8988T (cell line): ENCODE data around the gene CYP27B1.
A peak's percentile ranks its signal among the peaks of the same experiment; 100 is the strongest.

Source experiments
- DNase-seq: peaks from one replicate; pipeline ENCODE4 v3.0.0; 2011

CYP27B1 gene

DNA sequence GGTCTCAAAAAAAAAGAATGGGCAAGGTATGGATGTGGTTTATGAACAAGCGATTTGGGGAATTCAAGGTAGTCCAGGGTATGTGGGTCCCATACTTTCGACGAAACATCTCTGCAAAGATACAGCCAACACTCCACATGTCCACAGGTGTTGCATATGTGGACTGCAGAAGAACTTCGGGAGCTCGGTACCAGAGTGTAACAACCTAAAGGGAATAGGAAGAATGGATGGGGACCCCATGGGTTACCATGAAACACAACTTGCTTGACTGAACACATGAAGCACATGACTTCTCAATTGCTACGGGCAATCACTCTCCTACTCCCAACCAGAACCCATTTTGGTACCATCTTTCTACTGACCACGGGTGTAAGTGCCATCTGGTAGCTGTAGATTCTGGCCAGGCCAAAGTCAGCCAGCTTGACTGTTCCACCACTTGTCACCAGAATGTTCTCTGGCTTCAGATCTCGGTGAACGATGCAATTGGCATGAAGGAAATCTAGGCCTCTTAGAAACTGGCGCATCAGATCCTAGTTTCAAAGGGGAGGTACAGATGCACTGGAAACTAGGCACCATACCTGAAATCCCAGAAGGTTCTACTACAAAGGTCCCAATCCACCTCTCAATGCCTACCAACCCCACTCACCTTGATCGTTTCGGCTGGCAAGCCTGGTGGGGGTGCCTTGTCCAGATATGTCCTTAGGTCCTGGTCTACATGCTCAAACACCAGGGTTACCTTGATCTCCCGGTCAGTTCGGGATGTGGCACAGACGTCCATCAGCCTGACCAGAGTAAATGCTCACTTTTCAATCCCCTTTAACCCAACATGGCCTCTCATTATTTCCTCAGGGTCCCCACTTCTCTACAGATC lies 16.1 kb downstream of the CYP27B1 start:
- DNase-seq = no peak

DNA sequence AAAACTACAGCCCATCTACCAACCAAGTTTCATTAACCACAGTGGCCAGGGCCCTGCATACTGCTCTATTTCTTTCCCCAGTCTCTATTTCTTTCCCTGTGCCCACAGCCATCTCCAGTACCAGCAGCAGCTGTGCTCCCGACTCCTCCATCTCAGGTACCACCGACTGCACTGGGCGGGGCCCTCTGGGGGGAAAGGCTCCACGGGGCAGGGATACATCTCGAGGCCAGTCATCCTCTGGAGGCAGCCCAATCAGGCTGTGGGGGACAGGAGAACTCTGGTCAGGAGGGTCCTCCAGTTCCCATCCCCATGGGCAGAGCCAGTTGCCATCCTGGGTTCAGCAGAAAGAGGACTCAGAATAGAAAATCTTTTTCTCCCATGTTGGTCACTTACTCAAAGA lies 17.8 kb downstream of the CYP27B1 start:
- DNase-seq = no peak

DNA sequence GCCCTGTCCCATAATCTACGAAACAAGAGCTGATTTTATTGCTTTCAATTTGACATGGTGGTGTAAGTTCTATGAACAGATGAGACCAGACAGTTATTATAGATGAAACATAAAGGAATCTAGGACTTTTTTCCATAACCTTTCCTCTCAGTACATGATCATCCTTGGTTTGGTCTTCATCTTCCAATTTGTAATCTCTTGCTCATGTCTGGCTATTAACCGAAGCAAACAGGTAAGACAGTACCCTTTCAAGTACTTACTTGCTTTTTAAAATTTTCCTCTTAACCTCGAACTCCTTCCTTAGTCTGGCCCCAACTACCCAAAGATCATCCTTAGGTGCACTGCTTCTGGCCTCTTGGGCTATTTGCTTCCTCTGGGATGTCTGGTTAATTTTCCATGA lies 20.9 kb downstream of the CYP27B1 start:
- no peak for DNase-seq

DNA sequence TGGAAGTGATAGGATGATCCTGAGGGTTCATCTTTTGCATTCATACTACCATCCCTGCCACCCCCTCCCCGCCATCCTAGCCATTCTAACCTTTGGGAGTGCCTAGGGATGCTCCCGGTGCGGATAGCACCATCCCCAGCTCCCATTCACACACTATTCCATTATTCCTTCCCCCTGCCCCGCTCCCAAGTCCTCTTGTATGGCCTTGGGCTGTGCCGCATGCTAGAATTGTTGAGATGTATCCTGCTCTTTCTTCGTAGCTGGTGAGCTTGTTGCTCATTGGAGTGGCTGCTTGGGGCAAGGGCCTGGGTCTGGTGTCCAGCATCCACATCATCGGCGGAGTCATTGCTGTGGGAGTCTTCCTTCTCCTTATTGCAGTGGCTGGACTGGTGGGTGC lies 21.4 kb downstream of the CYP27B1 start:
- DNase-seq = no peak

DNA sequence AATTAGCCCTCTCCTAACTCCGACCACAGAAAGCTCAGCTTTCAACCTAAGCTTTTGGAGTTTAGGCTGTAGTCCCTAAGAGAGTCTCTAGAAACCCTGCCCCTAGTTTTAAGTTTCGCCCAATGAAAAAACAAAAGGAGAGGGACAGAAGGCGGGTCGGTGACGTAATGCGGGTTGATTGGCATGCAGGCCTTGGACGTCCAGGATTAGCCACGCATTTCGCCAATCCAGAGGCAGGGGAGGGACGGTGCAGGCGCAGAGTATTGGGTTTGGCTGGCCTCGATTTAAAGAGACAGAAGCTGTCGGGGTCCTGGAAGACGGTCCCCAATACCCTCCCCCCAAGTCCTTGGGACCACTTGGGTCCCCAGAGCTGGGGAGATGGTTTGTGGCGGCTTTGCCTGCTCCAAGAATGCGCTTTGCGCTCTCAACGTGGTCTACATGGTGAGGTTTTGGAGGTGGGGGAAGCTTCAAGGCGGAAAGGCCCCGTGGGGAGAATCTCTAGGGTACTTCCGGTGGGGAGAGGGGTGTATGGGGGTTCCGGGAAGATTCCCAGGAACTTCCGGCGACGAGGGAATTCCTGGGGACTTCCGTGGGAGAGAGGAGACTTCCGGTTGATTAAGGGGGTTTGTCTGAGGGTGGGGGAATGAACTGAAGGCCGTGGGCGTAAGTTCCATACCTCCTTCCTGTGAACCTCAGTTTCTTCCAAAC lies 21.9 kb downstream of the CYP27B1 start, which contains the start of gene TSPAN31:
TSS of gene TSPAN31 (plus strand) at position 263 of the 708 bp plus-strand sequence. CDS start at position 379, 116 bp downstream.
- peak; percentile 81 for DNase-seq

DNA sequence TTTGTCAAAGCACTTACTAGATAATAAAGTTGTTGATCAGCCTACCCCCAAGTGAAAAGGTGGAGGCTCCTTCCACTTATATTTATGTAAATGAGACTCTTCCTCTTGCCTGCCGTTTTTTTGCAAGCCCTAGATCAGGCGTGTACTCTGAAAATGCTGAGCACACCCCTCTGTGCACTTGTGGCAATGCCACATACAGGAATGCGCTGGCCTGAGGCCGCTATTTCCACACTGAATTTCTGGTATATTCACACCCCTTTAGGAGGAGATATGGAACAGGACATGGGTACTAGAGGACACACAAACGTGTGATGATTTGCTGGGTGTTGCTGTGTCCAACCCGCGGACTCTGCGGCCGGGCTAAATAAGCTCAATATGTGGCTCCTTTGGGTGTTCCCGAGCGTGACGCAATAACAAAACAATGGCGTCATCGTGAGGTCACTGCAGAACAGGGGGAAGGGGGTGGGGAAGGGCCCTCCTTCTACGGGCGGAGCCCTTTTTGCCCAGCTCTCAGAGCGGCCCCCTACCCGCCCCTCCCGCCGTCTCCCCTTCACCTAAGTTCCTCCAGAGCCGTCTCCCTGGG lies 22.6 kb downstream of the CYP27B1 start:
- DNase-seq = no peak

DNA sequence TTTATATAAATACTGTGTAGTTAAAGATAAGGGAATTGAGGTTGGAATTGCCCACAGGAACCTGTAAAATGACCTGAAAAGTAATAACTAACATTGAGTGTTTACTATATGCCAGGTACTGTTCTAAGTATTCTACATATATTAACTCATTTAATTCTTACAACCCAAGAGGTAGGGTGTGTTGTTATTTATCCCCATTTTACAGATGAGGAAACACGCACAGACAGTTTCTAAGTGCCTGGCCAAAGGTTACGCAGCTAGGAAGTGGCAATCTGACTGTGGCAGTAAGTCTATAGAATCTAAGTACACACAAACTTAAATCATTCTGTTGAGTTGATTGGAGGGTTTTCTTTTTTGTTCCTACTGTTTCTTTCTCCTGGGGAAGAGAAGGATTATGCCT lies 23.1 kb downstream of the CYP27B1 start:
- DNase-seq = no peak

DNA sequence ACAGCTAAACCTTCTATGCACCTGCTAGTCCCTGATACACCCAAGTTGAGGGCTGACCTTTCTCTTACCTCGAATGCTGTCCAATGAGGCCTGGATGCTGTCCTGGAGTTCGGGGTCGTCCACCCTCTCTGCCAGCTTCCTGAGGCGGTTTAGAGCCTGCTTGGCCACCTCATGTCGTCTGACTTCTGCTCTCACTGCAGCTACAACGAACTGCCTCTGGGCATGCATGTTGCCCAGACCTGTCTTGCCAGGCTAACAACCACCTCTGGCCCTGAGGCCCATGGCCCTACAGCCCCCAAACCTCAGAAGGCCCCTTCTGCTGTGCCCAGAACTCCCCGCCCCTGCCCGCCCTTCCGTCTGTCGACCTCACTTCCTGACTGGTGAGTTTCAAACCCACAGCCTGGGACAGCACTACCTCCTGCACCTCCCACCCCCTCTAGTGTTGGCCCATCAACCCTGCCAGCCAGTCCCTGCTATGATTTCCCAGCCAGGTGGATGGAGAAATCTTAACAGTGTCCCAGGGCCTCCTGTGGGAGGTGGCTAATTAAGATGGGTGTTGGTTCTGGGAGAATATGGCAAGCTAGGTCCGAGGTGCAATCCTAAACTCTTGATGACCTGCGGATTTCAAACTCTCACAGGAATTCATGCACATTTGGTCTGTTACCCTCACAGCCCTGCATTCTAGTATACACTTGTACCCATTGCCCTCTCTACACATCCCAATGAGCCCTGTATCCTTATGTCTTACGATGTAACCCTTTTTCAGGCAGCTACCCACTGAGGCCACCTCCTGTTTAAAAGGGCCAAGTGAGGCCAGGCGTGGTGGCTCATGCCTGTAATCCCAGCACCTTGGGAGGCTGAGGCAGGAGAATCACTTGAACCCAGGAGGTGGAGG lies 24.8 kb downstream of the CYP27B1 start:
- DNase-seq = peak; percentile 79

DNA sequence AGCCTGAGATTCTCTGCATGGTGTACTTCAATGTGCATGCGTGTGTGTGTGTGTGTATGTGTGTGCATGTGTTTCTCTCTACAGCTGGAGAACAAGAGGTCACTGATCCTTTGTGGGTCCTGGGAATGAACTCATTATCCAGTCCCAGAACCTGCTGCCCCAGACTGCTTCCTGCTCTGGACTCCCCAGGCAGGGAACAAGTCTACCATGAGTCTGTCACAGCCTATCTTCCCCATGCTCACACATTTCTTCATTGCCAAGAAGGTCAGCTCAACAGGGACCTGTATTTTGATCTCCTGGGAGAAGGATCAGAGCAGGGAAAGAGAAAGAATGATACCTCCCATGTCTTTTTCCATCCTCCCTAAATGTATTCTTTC lies 25.5 kb downstream of the CYP27B1 start:
- DNase-seq = no peak

DNA sequence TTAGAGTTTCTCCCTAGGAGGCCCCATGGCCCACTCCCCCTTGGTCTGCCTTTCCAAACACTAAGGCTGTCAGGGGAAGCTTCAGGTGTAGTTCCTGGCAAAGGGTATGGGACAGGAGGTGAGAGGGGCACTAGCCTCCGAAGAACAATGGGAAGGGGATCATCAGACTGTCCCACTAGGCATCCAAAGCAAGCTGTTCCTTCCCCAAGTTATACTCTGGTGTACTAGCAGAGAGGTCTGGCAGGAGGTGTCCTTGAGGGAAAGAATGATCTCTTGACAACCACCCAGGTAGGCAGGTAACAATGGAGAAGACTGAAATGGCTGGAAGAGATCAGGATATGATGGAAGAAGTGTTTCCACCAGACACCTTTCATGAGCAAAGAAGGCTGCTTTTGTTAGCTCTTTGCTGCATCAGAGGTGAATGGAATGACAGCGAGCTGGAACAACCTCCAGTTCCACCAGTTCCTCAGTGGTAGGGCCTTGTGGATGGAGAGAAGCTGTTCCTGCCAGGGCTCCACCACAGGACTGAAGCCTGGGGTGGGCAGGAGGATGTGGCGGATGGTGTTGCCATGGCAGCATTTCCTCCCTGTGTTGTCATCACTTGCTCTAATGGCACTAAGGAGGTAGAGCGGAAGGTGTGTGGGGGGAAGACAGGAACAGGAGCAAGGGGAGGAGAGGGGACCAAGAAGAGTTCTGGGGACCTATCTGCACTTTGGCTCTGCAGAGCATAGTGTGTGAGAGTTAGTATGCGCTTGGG lies 26.0 kb downstream of the CYP27B1 start:
- DNase-seq = no peak

DNA sequence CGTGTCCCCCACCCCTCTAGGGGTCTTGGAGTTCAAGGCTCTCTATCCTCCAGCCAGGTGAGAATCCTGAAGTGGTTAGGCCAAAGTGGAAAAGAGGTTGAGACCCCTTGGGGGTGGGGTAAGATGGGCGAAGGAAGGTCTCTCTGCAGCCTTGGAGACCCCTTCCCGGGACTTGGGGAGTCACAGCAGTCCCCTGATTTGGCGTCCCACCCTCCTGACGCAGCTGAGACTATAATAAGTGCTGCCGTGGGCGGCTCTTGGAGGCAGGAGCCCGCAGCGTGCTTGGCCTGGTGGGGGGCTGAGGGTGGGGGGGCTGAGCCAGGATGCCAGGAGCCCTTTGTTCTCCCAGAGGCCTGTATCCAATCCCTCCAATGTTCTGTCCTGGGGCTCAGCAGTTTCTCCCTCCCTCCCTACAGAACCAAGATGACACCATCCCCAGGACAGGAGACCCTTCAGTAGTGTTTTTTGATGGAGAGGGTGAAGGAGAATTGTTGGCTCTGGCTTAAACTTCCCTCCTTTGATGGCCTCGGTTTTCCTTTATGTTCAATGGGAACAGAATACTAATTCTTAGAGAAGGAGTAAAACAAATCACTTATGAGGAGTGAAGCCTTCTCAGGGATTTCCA lies 26.9 kb downstream of the CYP27B1 start:
- DNase-seq = no peak

DNA sequence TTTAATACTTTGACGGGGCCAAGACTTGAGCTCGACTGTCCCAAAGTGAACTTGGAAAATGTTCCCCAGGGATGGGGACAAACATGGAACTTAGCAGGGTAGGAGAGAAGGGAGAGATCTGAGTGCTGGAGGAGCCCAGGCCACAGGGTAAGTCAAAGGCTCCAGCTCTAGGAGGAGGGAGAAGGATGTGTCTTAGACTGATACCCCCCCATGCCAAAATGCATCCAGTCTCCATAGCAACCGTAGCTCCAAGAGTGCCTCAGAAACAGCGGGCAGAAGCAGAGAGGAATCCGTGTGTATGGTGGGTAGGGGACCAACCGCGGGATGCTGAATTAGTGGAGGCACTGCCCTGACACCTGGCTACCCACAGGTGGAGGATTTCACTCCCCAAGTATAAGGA lies 27.5 kb downstream of the CYP27B1 start:
- no peak for DNase-seq

DNA sequence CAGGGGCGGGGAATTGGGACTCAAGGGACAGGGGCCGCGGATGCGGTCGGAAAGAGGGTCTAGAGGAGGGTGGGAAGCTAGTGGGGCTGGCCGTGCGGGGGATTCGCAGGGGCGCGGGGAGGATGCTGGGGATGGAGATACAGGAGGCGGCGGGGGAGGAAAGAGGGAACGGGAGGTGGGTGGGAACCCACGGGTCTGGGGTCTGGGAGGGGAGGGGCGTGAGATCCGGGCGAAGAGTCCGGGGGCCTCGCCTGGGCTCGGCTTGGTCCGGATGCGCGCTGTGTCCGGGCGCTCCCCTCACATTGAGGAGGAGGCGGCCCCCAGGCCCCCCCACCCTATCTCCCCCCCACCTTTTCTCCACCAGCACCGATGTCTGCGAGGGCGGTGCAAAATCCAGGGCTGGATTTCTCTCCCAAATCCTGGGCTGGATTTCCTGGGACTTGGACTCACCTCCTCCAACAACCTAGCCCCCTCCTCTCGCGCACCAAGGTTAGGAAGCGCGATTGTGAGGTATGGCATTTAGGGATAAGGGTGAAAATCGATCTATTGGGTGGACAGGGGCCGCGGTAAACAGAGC lies 28.1 kb downstream of the CYP27B1 start, which contains the start of gene AGAP2:
TSS of gene AGAP2 (minus strand) at position 82 of the 577 bp plus-strand sequence. CDS start 496 bp downstream, outside the sequence.
- DNase-seq = no peak

DNA sequence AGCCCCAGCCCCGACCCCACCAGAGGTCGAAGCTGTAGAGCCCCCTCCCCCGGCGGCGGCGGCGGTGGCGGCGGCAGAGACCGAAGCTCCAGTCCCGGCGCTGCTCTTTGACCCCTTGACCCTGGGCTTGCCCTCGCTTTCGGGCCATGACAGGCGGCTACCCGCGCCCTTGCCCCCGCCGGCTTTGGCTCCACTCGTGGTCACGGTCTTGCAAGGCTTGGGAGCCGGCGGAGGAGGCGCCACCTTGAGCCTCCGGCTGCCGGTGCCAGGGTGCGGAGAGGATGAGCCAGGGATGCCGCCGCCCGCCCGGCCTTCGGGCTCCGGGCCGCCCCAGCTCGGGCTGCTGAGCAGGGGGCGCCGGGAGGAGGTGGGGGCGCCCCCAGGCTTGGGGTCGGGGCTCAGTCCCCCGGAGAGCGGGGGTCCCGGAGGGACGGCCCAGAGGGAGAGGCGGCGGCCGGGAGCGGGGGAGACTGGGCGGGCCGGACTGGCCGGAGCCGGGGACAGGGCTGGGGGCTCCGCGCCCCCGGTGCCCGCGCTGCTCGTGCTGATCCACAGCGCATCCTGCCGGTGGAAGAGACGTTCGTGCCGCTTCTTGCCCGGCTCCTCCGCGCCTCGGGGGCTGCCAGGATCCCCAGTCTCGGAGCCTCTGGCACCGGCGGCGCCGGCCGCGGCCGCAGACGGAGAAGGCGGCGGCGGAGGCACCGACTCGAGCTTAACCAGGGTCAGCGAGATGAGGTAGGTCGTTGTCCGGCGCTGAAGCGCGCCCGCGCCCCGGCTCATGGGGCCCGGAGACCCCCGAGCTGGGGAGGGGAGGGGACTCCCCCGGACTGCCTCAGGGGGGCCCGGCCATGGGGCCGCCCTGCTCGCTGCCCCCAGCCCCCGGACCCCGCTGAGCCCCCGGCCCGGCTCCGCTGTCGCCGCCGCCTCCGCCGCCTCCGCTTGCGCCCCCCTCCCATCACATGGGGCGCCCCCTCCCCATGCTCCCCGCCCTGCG lies 29.1 kb downstream of the CYP27B1 start:
- no peak for DNase-seq

DNA sequence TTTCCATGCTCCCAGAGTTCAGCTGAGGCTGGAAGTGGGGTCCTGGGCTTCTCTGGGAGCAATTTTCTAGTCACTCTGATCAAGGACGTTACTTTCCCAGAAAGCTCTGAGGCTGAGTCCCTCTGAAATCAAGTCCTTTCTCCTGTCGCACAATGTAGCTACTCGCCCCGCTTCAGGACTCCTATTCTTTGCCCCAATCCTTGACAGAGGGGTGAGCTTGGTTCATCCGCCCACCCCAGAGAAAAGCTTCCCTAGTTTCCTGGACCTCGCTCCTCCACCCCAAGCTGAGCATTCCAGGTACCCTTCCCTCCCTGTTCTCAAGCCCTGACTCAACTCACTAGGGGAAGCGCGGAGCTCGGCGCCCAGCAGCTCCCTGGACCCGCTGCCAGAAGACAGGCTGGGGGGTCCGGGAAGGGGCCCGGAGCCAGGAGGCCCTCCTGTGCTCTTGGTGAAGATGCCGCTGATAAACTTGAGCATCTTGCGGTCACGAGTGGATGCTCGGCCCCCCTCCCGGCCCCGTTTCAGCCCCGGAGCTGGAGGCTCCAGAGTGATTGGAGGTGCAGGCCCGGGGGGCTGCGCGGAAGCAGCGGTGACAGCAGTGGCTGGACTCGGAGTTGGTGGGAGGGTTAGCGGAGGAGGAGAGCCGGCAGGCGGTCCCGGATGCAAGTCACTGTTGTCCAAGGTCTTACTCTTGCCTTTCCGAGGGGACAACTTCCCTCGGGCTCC lies 30.0 kb downstream of the CYP27B1 start:
- DNase-seq = no peak

DNA sequence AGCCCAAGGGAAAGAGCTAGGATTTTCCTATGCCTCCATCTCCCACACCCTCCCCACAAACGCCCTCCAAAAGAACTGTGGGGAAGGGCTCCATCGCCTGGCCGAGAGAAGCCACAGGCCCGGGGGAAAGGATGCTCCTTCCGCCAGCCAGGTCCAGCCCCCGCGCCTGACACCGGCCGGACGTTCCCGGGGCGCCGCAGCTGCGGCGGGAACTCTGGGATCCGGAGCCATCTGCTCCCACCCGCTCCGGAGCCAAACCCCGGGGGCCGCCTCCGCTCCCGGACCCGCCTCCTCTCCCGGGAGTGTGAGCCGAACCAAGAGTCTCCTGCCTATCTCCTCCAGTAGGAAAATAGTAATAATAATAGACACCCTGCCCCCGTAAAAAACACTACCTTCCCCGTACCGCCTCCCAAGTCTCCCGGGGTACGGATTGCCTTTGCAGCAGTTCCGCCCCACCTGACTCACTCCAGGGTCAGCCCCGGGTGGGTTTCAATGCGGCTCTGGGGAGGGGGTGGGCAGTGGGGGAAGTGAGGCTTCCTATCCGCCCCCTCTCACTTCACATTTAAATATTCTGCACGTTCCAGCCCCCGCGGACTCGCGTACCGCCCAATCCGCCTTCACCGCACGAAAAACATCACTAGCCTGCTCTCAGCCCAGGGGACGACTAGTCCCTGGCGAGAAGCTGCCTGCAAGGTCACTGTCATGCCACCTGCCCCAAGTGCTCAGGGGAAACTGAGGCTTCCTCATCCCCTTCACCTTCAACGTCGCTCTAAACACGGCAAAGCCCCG lies 30.7 kb downstream of the CYP27B1 start:
- DNase-seq = peak; percentile 95

DNA sequence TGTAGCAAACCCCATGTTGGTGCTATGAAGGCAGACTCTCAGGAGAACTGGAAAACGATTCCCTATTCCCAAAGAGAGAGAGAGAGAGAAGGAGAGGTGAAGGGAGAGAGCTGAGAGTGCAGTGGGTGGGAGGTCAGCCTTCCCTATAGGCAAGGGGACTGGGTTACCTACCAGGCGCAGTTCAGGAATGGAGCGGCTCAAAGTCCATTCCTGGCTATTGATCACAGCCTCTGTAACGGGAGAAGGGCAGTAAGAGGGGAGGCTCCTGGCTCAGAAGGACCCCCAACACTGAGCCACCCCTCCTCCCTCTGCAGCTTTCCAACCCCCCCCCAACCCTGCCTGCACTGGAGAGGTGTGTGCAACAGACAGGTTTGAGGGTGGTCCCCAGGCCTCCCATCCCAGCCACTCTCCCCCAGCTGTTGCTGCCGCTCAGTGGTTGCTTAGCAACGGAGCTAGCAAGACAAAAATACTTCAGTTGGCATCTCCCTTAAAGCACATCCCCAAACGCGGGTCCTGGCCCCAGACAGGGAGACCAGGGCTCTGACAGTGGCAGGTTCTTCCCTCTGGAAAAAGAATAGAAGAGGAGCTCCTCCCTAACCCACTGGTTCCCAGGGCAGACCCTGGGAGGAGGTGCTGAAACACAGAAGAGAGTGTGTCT lies 31.6 kb downstream of the CYP27B1 start:
- DNase-seq = no peak

DNA sequence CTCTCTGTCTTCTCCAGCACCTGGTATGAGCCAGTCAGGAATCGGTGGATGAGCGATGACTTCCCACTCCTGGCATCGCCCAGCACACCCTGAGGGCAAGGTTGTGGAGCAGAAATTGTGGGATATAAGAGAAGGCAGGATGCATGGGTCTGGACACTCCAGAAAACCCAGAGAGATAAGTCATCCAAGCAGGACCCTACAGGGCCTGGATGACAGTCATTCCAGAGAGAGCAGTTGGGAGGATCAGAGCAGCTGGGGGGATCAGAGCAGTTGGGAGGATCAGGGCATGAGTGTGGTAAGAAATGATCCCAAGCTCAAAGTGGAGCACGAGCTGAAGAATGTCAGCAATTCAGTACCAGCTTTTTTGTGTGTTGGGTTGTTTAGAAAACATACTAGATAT lies 32.3 kb downstream of the CYP27B1 start:
- no peak for DNase-seq
